Glutamatergic neuron (in vitro differentiated cells): ENCODE measurements around the gene RGP1. TPM values are rescaled to one million over a fixed set of nuclear protein-coding genes. Genes with fewer than 3 reads are reported as not detected.

ENCODE experiments used
- DNase-seq: peaks from one replicate; pipeline ENCODE4 v3.0.0; 2022
- H3K27ac Mint-ChIP-seq: one replicate; pipeline ENCODE4 v1.8.0; 2020; ENCODE audit warnings: mild to moderate bottlenecking, mixed read lengths, inconsistent platforms; ENCODE audit not compliant: unreplicated experiment
- H3K27me3 Mint-ChIP-seq: one replicate; pipeline ENCODE4 v1.8.0; 2020; ENCODE audit warnings: mild to moderate bottlenecking, moderate library complexity, mixed read lengths, inconsistent platforms; ENCODE audit not compliant: unreplicated experiment
- H3K36me3 Mint-ChIP-seq: one replicate; pipeline ENCODE4 v1.8.0; 2020; ENCODE audit warnings: mild to moderate bottlenecking, mixed read lengths, inconsistent platforms; ENCODE audit not compliant: unreplicated experiment
- H3K4me1 Mint-ChIP-seq: one replicate; pipeline ENCODE4 v1.8.0; 2020; ENCODE audit warnings: mild to moderate bottlenecking, low read depth, mixed read lengths, inconsistent platforms; ENCODE audit not compliant: unreplicated experiment
- H3K4me3 Mint-ChIP-seq: one replicate; pipeline ENCODE4 v1.8.0; 2020; ENCODE audit warnings: mild to moderate bottlenecking, mixed read lengths, inconsistent platforms; ENCODE audit not compliant: unreplicated experiment
- H3K9me3 Mint-ChIP-seq: one replicate; pipeline ENCODE4 v1.8.0; 2020; ENCODE audit warnings: mild to moderate bottlenecking, moderate library complexity, mixed read lengths, inconsistent platforms; ENCODE audit not compliant: unreplicated experiment
- CTCF ChIP-seq: fragments of 200-600 bp; sonication (generic); IDR thresholded peaks from one replicate; pipeline ENCODE4 v1.5.0; 2021; ENCODE audit not compliant: partially characterized antibody, unreplicated experiment
- total RNA-seq: library from RNA; stranded (reverse); fragmentation: NEBNext Ultra II Directional; extraction: Animal tissue kit (Norgen Biotek cat#: 25700); gene quantifications from one replicate; pipeline ENCODE4 v1.2.1, GENCODE V29; 2021; ENCODE audit not compliant: unreplicated experiment

The RGP1 gene
- total RNA-seq, 1 donor from 2014 or later = 44.0 TPM

DNA sequence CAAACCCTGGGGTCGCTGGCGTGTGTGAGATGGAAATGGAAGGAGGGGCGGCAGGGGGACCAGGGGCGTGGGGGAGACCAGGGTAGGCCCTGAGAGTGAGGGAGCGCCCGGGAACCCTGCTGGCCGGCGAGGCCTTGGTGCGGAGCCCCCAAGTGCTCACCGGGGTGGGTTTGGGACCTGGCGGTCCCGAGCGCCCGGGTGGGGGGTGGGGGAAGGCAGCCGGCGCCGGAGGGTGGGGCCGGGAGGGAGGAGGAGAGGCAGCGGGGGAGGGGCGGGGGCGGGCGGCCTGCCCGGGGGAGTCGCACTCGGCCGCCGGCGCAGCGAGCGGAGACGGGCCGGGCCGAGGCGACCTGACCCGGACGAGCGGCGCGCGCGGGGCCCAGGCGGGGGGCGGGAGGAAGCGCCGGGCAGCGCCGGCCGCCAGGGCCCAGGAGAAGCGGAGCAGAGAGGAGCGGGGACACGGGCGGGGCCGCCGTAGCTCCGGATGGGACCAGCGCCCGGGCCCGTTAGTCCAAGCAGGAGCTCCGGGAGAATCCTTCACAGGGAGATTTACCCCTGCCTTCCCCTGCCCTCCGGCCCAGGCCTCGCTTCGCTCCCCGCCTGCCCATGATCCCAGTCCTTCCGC, 42.3 kb downstream of the RGP1 start, which contains the start of gene NPR2:
Gene NPR2 (plus strand): TSS at position 295 of the 625 bp plus-strand sequence. CDS start 818 bp downstream, outside the sequence.
- peak within 1 kb of the TSS; percentile 100 for H3K27ac Mint-ChIP-seq
- peaks cover 9% of the 10 kb centered on the region for H3K36me3 Mint-ChIP-seq
- H3K27me3 Mint-ChIP-seq = peaks cover 27% of the 10 kb centered on the region
- no peak for TF ChIP-seq CTCF
- H3K9me3 Mint-ChIP-seq = peaks cover 27% of the 10 kb centered on the region
- peaks cover 35% of the 10 kb centered on the region for H3K4me1 Mint-ChIP-seq
- DNase-seq = peak; percentile 64
- peak within 1 kb of the TSS; percentile 92 for H3K4me3 Mint-ChIP-seq

- peak; percentile 43 for DNase-seq
- Mint-ChIP-seq H3K27me3 (peaks cover 29% of the 10 kb centered on the region), H3K4me1 (peaks cover 41% of the 10 kb centered on the region), H3K27ac (peak overlapping the region; percentile 97), H3K4me3 (peak overlapping the region; percentile 92), H3K36me3 (peaks cover 9% of the 10 kb centered on the region), H3K9me3 (peaks cover 29% of the 10 kb centered on the region)
- TF ChIP-seq CTCF = no peak
Measured at GRCh38 chr9:35792024-35792813, 43.1 kb downstream of the RGP1 start.

- TF ChIP-seq CTCF = no peak
- peaks cover 31% of the 10 kb centered on the region for H3K9me3 Mint-ChIP-seq
- peaks cover 9% of the 10 kb centered on the region for H3K36me3 Mint-ChIP-seq
- H3K4me1 Mint-ChIP-seq = peaks cover 43% of the 10 kb centered on the region
- DNase-seq = no peak
- peaks cover 29% of the 10 kb centered on the region for H3K27me3 Mint-ChIP-seq
- peak overlapping the region; percentile 92 for H3K4me3 Mint-ChIP-seq
- H3K27ac Mint-ChIP-seq = peak overlapping the region; percentile 97
Measured at GRCh38 chr9:35792826-35793225, 43.7 kb downstream of the RGP1 start.

GRCh38 chr9:35793461-35793860, 44.4 kb downstream of the RGP1 start:
- peak overlapping the region; percentile 92 for H3K4me3 Mint-ChIP-seq
- H3K27ac Mint-ChIP-seq = peak overlapping the region; percentile 97
- H3K4me1 Mint-ChIP-seq = peaks cover 48% of the 10 kb centered on the region

More at GRCh38 chr9:35793461-35793860, 44.4 kb downstream of the RGP1 start:
- peaks cover 31% of the 10 kb centered on the region for H3K9me3 Mint-ChIP-seq
- H3K27me3 Mint-ChIP-seq = peaks cover 29% of the 10 kb centered on the region
- no peak for TF ChIP-seq CTCF
- H3K36me3 Mint-ChIP-seq = peaks cover 9% of the 10 kb centered on the region
- DNase-seq = peak; percentile 80
